Lower leg skin (tissue), 3 donors: ENCODE measurements around the gene KRTAP9-3.

Experiments
- POLR2A ChIP-seq, 2 donors: fragments of 450-650 bp; IDR thresholded peaks; one replicate each; pipeline ENCODE4 v1.6.1; 2016 to 2017; ENCODE audit warnings: antibody characterized with exemption in 2 of 2, mild to moderate bottlenecking in 1 of 2, moderate library complexity in 1 of 2
- TF ChIP-seq, protein P1 (sequence below), 3 donors: fragments of 450-650 bp; IDR thresholded peaks; one replicate each; pipeline ENCODE4 v1.5.1; 2016; ENCODE audit warnings: antibody characterized with exemption in 3 of 3, mild to moderate bottlenecking in 3 of 3, moderate library complexity in 2 of 3

- TF ChIP-seq POLR2A (IDR thresholded peaks at IDR 0.05), result no peak
- TF ChIP-seq, protein P1, sequence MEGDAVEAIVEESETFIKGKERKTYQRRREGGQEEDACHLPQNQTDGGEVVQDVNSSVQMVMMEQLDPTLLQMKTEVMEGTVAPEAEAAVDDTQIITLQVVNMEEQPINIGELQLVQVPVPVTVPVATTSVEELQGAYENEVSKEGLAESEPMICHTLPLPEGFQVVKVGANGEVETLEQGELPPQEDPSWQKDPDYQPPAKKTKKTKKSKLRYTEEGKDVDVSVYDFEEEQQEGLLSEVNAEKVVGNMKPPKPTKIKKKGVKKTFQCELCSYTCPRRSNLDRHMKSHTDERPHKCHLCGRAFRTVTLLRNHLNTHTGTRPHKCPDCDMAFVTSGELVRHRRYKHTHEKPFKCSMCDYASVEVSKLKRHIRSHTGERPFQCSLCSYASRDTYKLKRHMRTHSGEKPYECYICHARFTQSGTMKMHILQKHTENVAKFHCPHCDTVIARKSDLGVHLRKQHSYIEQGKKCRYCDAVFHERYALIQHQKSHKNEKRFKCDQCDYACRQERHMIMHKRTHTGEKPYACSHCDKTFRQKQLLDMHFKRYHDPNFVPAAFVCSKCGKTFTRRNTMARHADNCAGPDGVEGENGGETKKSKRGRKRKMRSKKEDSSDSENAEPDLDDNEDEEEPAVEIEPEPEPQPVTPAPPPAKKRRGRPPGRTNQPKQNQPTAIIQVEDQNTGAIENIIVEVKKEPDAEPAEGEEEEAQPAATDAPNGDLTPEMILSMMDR (IDR thresholded peaks at IDR 0.05), result no peak
Measured at GRCh38 chr17:41263212-41263611, 31.0 kb downstream of the KRTAP9-3 start.
